Right lobe of liver (tissue), 4 donors: Measurements from ENCODE around the gene LTBP3.

Experiments used
- POLR2A ChIP-seq: fragments of 450-650 bp; IDR thresholded peaks from one replicate; pipeline ENCODE4 v1.6.1; 2017; ENCODE audit warnings: antibody characterized with exemption, mild to moderate bottlenecking
- TF ChIP-seq, protein P1 (sequence below), 4 donors: fragments of 200-600 bp in 3 of 4; fragments of 450-650 bp in 1 of 4; IDR thresholded peaks; one replicate each; pipeline versions ENCODE4 v1.5.1 to v1.8.0; 2016 to 2022; ENCODE audit warnings: antibody characterized with exemption in 4 of 4, mild to moderate bottlenecking in 2 of 4
- donor health status: DM: no; HTN: no; CAD: no.
- donor health status: DM: no; HTN: no; CAD: no.
- donor health status: DM: no; HTN: yes; CAD: no.

DNA sequence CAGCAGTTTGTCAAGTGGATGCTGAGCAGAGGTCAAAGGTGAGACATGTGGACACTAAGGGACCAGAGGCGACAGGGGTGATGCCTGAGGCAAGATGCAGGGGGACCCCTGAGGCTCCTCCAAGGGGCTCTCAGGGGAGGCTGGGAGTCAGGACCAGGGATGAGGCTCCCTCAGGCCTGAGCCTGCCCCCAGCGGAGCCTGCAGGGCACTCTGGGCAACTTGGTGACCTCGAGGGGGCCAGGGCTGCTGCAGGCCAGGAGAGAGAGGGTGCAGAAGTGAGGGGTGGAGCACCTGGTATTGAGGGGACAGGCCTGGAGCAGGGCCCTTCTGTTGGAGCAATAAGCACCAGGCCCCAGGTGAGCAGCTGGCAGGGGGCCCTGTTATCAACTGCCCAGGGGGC, 23.8 kb upstream of the LTBP3 start:
- TF ChIP-seq, protein P1, sequence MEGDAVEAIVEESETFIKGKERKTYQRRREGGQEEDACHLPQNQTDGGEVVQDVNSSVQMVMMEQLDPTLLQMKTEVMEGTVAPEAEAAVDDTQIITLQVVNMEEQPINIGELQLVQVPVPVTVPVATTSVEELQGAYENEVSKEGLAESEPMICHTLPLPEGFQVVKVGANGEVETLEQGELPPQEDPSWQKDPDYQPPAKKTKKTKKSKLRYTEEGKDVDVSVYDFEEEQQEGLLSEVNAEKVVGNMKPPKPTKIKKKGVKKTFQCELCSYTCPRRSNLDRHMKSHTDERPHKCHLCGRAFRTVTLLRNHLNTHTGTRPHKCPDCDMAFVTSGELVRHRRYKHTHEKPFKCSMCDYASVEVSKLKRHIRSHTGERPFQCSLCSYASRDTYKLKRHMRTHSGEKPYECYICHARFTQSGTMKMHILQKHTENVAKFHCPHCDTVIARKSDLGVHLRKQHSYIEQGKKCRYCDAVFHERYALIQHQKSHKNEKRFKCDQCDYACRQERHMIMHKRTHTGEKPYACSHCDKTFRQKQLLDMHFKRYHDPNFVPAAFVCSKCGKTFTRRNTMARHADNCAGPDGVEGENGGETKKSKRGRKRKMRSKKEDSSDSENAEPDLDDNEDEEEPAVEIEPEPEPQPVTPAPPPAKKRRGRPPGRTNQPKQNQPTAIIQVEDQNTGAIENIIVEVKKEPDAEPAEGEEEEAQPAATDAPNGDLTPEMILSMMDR (IDR thresholded peaks at IDR 0.05), result no peak
- TF ChIP-seq POLR2A, result no peak
